IMR-90 (cell line): ENCODE measurements around the gene ROBO1. TPM values are rescaled to one million over a fixed set of nuclear protein-coding genes. Genes with fewer than 3 reads are reported as not detected.

ENCODE experiments used
- ATAC-seq: fragments of 200-7000 bp; cut with Tn5 transposase; 2 replicates; pipeline ENCODE4 v1.9.1; 2020; ENCODE audit warnings: low read depth, mild to moderate bottlenecking, moderate library complexity
- BruUV-seq: library from RNA; stranded (reverse); fragments of 400-500 nt; replicated peaks from 2 replicates; lab custom pipeline; 2021; lab: Mats Ljungman, UMichigan
- CTCF ChIA-PET: fragments of 300-600 bp; formaldehyde crosslinking; extraction: SDS; loops from one replicate; lab custom pipeline; 2021; ENCODE audit warnings: antibody characterized with exemption; lab: Yijun Ruan, JAX
- POLR2A ChIA-PET: fragments of 300-600 bp; sonication (Branson Sonifier 250); formaldehyde crosslinking; loops from one replicate; lab custom pipeline; 2022; ENCODE audit warnings: antibody characterized with exemption; ENCODE audit not compliant: unreplicated experiment; lab: Charles Lee
- DNase-seq: peaks from one replicate; pipeline ENCODE4 v3.0.0; 2013
- H2AFZ ChIP-seq: replicated peaks from 2 replicates; pipeline ENCODE3; 2013; ENCODE audit warnings: low read length, mild to moderate bottlenecking; ENCODE audit not compliant: poor library complexity
- H2AK5ac ChIP-seq: 2 replicates; pipeline ENCODE4 v1.6.1; 2013; ENCODE audit warnings: low read depth, low read length, inconsistent platforms
- H2AK9ac ChIP-seq: replicated peaks from 2 replicates; pipeline ENCODE3; 2013; ENCODE audit warnings: mild to moderate bottlenecking, low read depth, low read length, moderate library complexity; ENCODE audit not compliant: poor library complexity
- H2BK120ac ChIP-seq: 2 replicates; pipeline ENCODE4 v1.6.1; 2013; ENCODE audit warnings: low read depth, low read length, inconsistent platforms
- H2BK15ac ChIP-seq: 3 replicates; pipeline ENCODE4 v1.6.1; 2013; ENCODE audit warnings: low read depth, low read length, inconsistent platforms
- H2BK20ac ChIP-seq: 2 replicates; pipeline ENCODE4 v1.6.1; 2013; ENCODE audit warnings: low read depth, mild to moderate bottlenecking, inconsistent platforms, low read length, moderate library complexity
- H2BK5ac ChIP-seq: 2 replicates; pipeline ENCODE4 v1.6.1; 2013; ENCODE audit warnings: mild to moderate bottlenecking, low read depth, low read length, inconsistent platforms; ENCODE audit not compliant: poor library complexity, severe bottlenecking
- H3K14ac ChIP-seq: replicated peaks from 2 replicates; pipeline ENCODE4 v1.6.1; 2013; ENCODE audit warnings: low read depth, low read length, inconsistent platforms
- H3K18ac ChIP-seq: 2 replicates; pipeline ENCODE4 v1.6.1; 2013; ENCODE audit warnings: low read depth, low read length, control low read depth
- H3K23ac ChIP-seq: 2 replicates; pipeline ENCODE4 v1.6.1; 2013; ENCODE audit warnings: low read depth, low read length, inconsistent platforms
- H3K27ac ChIP-seq: 2 replicates; pipeline ENCODE4 v1.5.1; 2013; ENCODE audit warnings: mild to moderate bottlenecking, control low read depth, low read length; ENCODE audit not compliant: insufficient read depth
- H3K27me3 ChIP-seq: 2 replicates; pipeline ENCODE4 v1.6.1; 2013; ENCODE audit warnings: low read length; ENCODE audit not compliant: control insufficient read depth, insufficient read depth
- H3K36me3 ChIP-seq: 2 replicates; pipeline ENCODE4 v1.6.1; 2013; ENCODE audit warnings: low read length, mixed read lengths; ENCODE audit not compliant: control insufficient read depth, insufficient read depth
- H3K4ac ChIP-seq: 2 replicates; pipeline ENCODE4 v1.6.1; 2013; ENCODE audit warnings: low read depth, low read length, inconsistent platforms
- H3K4me1 ChIP-seq: 2 replicates; pipeline ENCODE4 v1.6.1; 2013; ENCODE audit warnings: low read length, mixed read lengths; ENCODE audit not compliant: control insufficient read depth, insufficient read depth
- H3K4me2 ChIP-seq: 2 replicates; pipeline ENCODE4 v1.6.1; 2013; ENCODE audit warnings: low read depth, mild to moderate bottlenecking, control low read depth, low read length, moderate library complexity
- H3K4me3 ChIP-seq: 2 replicates; pipeline ENCODE4 v1.5.1; 2013; ENCODE audit warnings: low read depth, mild to moderate bottlenecking, control low read depth, low read length, moderate library complexity; ENCODE audit not compliant: insufficient read depth
- H3K56ac ChIP-seq: 2 replicates; pipeline ENCODE4 v1.6.1; 2013; ENCODE audit warnings: low read length, inconsistent platforms; ENCODE audit not compliant: insufficient read depth; ENCODE audit errors: extremely low read depth
- H3K79me1 ChIP-seq, 2 experiments: 2 replicates each; pipeline ENCODE4 v1.6.1; 2013; ENCODE audit warnings: low read length in 2 of 2, inconsistent platforms in 1 of 2, low read depth in 1 of 2
- H3K9ac ChIP-seq: 2 replicates; pipeline ENCODE4 v1.6.1; 2013; ENCODE audit warnings: low read depth, low read length, control low read depth
- H3K9me1 ChIP-seq: 2 replicates; pipeline ENCODE4 v1.6.1; 2013; ENCODE audit warnings: low read length, inconsistent platforms; ENCODE audit not compliant: insufficient read depth
- H3K9me3 ChIP-seq: 2 replicates; pipeline ENCODE4 v1.6.1; 2013; ENCODE audit warnings: low read length; ENCODE audit not compliant: control insufficient read depth, insufficient read depth
- H4K20me1 ChIP-seq: 2 replicates; pipeline ENCODE4 v1.6.1; 2013; ENCODE audit warnings: low read length, inconsistent platforms; ENCODE audit not compliant: insufficient read depth
- H4K5ac ChIP-seq: 2 replicates; pipeline ENCODE4 v1.6.1; 2013; ENCODE audit warnings: mild to moderate bottlenecking, low read depth, low read length, control low read depth
- H4K8ac ChIP-seq, 2 experiments: 2 replicates each; pipeline ENCODE4 v1.6.1; 2013; ENCODE audit warnings: low read depth in 2 of 2, low read length in 2 of 2, control low read depth in 1 of 2, inconsistent platforms in 1 of 2
- H4K91ac ChIP-seq: 2 replicates; pipeline ENCODE4 v1.6.1; 2013; ENCODE audit warnings: low read depth, low read length, inconsistent platforms; ENCODE audit not compliant: insufficient read depth
- CEBPB ChIP-seq: IDR thresholded peaks from 2 replicates; pipeline ENCODE4 v1.6.1; 2012; ENCODE audit warnings: low read depth, low read length, improper control_type of control experiment
- CHD1 ChIP-seq: IDR thresholded peaks from 2 replicates; pipeline ENCODE4 v1.6.1; 2012; ENCODE audit warnings: low read depth, low read length, improper control_type of control experiment
- WGBS, 2 experiments: methylation state at CpG; one replicate each; pipeline versions ENCODE4 v1.1.5 to v1.1.7; 2013; ENCODE audit warnings: missing lambda C conversion rate in 2 of 2; ENCODE audit not compliant: insufficient read length in 1 of 2; ENCODE audit errors: extremely low coverage in 2 of 2; 5-methylcytosine and 5-hydroxymethylcytosine counted together
- dilution Hi-C: fragments of 300-500 bp; cut with HindIII; formaldehyde crosslinking; loops from one replicate; pipeline ENCODE4 v1.14.3; 2018; ENCODE audit warnings: low sequenced_read_pairs; ENCODE audit not compliant: unreplicated experiment
- in situ Hi-C: fragments of 300-500 bp; cut with MboI; formaldehyde crosslinking; loops from 3 replicates; pipeline ENCODE4 v1.14.3; 2019; ENCODE audit warnings: low sequenced_read_pairs, inconsistent platforms, mixed read lengths
- intact Hi-C: fragments of 100-400 bp; cut with micrococcal nuclease; formaldehyde crosslinking; loops from 2 replicates; pipeline ENCODE4 v1.10.0; 2022
- polyA plus RNA-seq, 3 experiments: library from polyadenylated mRNA; depleted of rRNA; stranded (reverse); fragments of >200 nt; gene quantifications; 2 replicates each; pipeline ENCODE4 v1.2.3, GENCODE V29; 2012; ENCODE audit warnings: low replicate concordance in 1 of 3
- total RNA-seq: library from RNA; depleted of rRNA; stranded (reverse); fragments of >200 nt; gene quantifications from 2 replicates; pipeline ENCODE4 v1.2.3, GENCODE V29; 2012

ROBO1 gene
- total and polyA plus RNA-seq, 2 of the 4 experiments (the other 2 are of a cell fraction) = 24.1 to 53.9 TPM

DNA sequence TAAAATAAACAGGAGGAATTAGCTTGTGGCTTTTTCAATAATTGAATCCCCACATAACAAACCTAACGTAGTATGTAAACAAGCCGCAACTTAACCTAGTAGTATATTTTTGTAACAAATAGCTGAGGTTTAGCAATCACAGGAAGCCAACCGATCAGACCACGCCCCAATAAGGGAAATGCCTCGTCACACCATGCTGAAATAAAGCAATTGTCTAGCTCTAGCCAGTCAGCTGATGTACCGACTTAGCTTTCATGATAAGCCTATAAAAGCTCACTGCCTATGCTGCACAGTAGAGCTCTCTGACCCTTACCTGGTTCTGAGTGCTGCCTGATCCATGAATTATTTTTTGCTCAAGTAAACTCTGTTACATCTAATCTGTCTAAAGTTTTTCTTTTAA, 208.9 kb downstream of the ROBO1 start:
- H3K9me3 ChIP-seq = no peaks in the 10 kb centered on the region
- ChIA-PET CTCF (no interaction called here), POLR2A (no interaction called here)
- H2AK9ac ChIP-seq = no peak overlapping the region
- H2BK20ac ChIP-seq = no peak overlapping the region
- in situ Hi-C loops (no loop called here), intact Hi-C loops (no loop called here), dilution Hi-C loops (no loop called here)
- no peak overlapping the region for H3K9ac ChIP-seq
- no peak overlapping the region for H3K4me3 ChIP-seq
- WGBS, 2 experiments = 65% methylated on average over 4 of the region's 6 CpGs; no CpG with 5 or more reads in 1 of the 2 experiments
- no peak overlapping the region for H3K4me2 ChIP-seq
- H3K56ac ChIP-seq = no peak overlapping the region
- no peak overlapping the region for H2BK120ac ChIP-seq
- no peak overlapping the region for H3K27ac ChIP-seq
- no peaks in the 10 kb centered on the region for H3K4me1 ChIP-seq
- H4K8ac ChIP-seq = no peak overlapping the region
- no peak overlapping the region for H4K91ac ChIP-seq
- H2BK15ac ChIP-seq = no peak overlapping the region
- no peak overlapping the region for H4K5ac ChIP-seq
- H3K79me1 ChIP-seq = no peaks in the 10 kb centered on the region
- no peak overlapping the region for H3K4ac ChIP-seq
- H3K27me3 ChIP-seq = no peaks in the 10 kb centered on the region
- no peak overlapping the region for H3K23ac ChIP-seq
- no peak overlapping the region for H3K18ac ChIP-seq
- H4K20me1 ChIP-seq = no peaks in the 10 kb centered on the region
- DNase-seq (no peak), ATAC-seq (no peak)
- no TSS peak for BruUV-seq
- H3K9me1 ChIP-seq = no peaks in the 10 kb centered on the region
- H2AK5ac ChIP-seq = no peak overlapping the region
- H2BK5ac ChIP-seq = no peak overlapping the region
- no peak overlapping the region for H3K14ac ChIP-seq
- no peak for TF ChIP-seq CEBPB
- TF ChIP-seq CHD1 = no peak
- no peaks in the 10 kb centered on the region for H3K36me3 ChIP-seq
- H2AFZ ChIP-seq = no peak overlapping the region
